IMR-90 (cell line): ENCODE measurements around the gene EIF2B2. TPM values are rescaled to one million over a fixed set of nuclear protein-coding genes. Genes with fewer than 3 reads are reported as not detected.
A peak's percentile ranks its signal among the peaks of the same experiment; 100 is the strongest.

ENCODE experiments used
- ATAC-seq: fragments of 200-7000 bp; cut with Tn5 transposase; 2 replicates; pipeline ENCODE4 v1.9.1; 2020; ENCODE audit warnings: low read depth, mild to moderate bottlenecking, moderate library complexity
- BruUV-seq: library from RNA; stranded (reverse); fragments of 400-500 nt; replicated peaks from 2 replicates; lab custom pipeline; 2021; lab: Mats Ljungman, UMichigan
- CTCF ChIA-PET: fragments of 300-600 bp; formaldehyde crosslinking; extraction: SDS; loops from one replicate; lab custom pipeline; 2021; ENCODE audit warnings: antibody characterized with exemption; lab: Yijun Ruan, JAX
- POLR2A ChIA-PET: fragments of 300-600 bp; sonication (Branson Sonifier 250); formaldehyde crosslinking; loops from one replicate; lab custom pipeline; 2022; ENCODE audit warnings: antibody characterized with exemption; ENCODE audit not compliant: unreplicated experiment; lab: Charles Lee
- DNase-seq: peaks from one replicate; pipeline ENCODE4 v3.0.0; 2013
- H2AFZ ChIP-seq: replicated peaks from 2 replicates; pipeline ENCODE3; 2013; ENCODE audit warnings: low read length, mild to moderate bottlenecking; ENCODE audit not compliant: poor library complexity
- H2AK5ac ChIP-seq: 2 replicates; pipeline ENCODE4 v1.6.1; 2013; ENCODE audit warnings: low read depth, low read length, inconsistent platforms
- H2AK9ac ChIP-seq: replicated peaks from 2 replicates; pipeline ENCODE3; 2013; ENCODE audit warnings: mild to moderate bottlenecking, low read depth, low read length, moderate library complexity; ENCODE audit not compliant: poor library complexity
- H2BK120ac ChIP-seq: 2 replicates; pipeline ENCODE4 v1.6.1; 2013; ENCODE audit warnings: low read depth, low read length, inconsistent platforms
- H2BK15ac ChIP-seq: 3 replicates; pipeline ENCODE4 v1.6.1; 2013; ENCODE audit warnings: low read depth, low read length, inconsistent platforms
- H2BK20ac ChIP-seq: 2 replicates; pipeline ENCODE4 v1.6.1; 2013; ENCODE audit warnings: low read depth, mild to moderate bottlenecking, inconsistent platforms, low read length, moderate library complexity
- H2BK5ac ChIP-seq: 2 replicates; pipeline ENCODE4 v1.6.1; 2013; ENCODE audit warnings: mild to moderate bottlenecking, low read depth, low read length, inconsistent platforms; ENCODE audit not compliant: poor library complexity, severe bottlenecking
- H3K14ac ChIP-seq: replicated peaks from 2 replicates; pipeline ENCODE4 v1.6.1; 2013; ENCODE audit warnings: low read depth, low read length, inconsistent platforms
- H3K18ac ChIP-seq: 2 replicates; pipeline ENCODE4 v1.6.1; 2013; ENCODE audit warnings: low read depth, low read length, control low read depth
- H3K23ac ChIP-seq: 2 replicates; pipeline ENCODE4 v1.6.1; 2013; ENCODE audit warnings: low read depth, low read length, inconsistent platforms
- H3K27ac ChIP-seq: 2 replicates; pipeline ENCODE4 v1.5.1; 2013; ENCODE audit warnings: mild to moderate bottlenecking, control low read depth, low read length; ENCODE audit not compliant: insufficient read depth
- H3K27me3 ChIP-seq: 2 replicates; pipeline ENCODE4 v1.6.1; 2013; ENCODE audit warnings: low read length; ENCODE audit not compliant: control insufficient read depth, insufficient read depth
- H3K36me3 ChIP-seq: 2 replicates; pipeline ENCODE4 v1.6.1; 2013; ENCODE audit warnings: low read length, mixed read lengths; ENCODE audit not compliant: control insufficient read depth, insufficient read depth
- H3K4ac ChIP-seq: 2 replicates; pipeline ENCODE4 v1.6.1; 2013; ENCODE audit warnings: low read depth, low read length, inconsistent platforms
- H3K4me1 ChIP-seq: 2 replicates; pipeline ENCODE4 v1.6.1; 2013; ENCODE audit warnings: low read length, mixed read lengths; ENCODE audit not compliant: control insufficient read depth, insufficient read depth
- H3K4me2 ChIP-seq: 2 replicates; pipeline ENCODE4 v1.6.1; 2013; ENCODE audit warnings: low read depth, mild to moderate bottlenecking, control low read depth, low read length, moderate library complexity
- H3K4me3 ChIP-seq: 2 replicates; pipeline ENCODE4 v1.5.1; 2013; ENCODE audit warnings: low read depth, mild to moderate bottlenecking, control low read depth, low read length, moderate library complexity; ENCODE audit not compliant: insufficient read depth
- H3K56ac ChIP-seq: 2 replicates; pipeline ENCODE4 v1.6.1; 2013; ENCODE audit warnings: low read length, inconsistent platforms; ENCODE audit not compliant: insufficient read depth; ENCODE audit errors: extremely low read depth
- H3K79me1 ChIP-seq, 2 experiments: 2 replicates each; pipeline ENCODE4 v1.6.1; 2013; ENCODE audit warnings: low read length in 2 of 2, inconsistent platforms in 1 of 2, low read depth in 1 of 2
- H3K9ac ChIP-seq: 2 replicates; pipeline ENCODE4 v1.6.1; 2013; ENCODE audit warnings: low read depth, low read length, control low read depth
- H3K9me1 ChIP-seq: 2 replicates; pipeline ENCODE4 v1.6.1; 2013; ENCODE audit warnings: low read length, inconsistent platforms; ENCODE audit not compliant: insufficient read depth
- H3K9me3 ChIP-seq: 2 replicates; pipeline ENCODE4 v1.6.1; 2013; ENCODE audit warnings: low read length; ENCODE audit not compliant: control insufficient read depth, insufficient read depth
- H4K20me1 ChIP-seq: 2 replicates; pipeline ENCODE4 v1.6.1; 2013; ENCODE audit warnings: low read length, inconsistent platforms; ENCODE audit not compliant: insufficient read depth
- H4K5ac ChIP-seq: 2 replicates; pipeline ENCODE4 v1.6.1; 2013; ENCODE audit warnings: mild to moderate bottlenecking, low read depth, low read length, control low read depth
- H4K8ac ChIP-seq, 2 experiments: 2 replicates each; pipeline ENCODE4 v1.6.1; 2013; ENCODE audit warnings: low read depth in 2 of 2, low read length in 2 of 2, control low read depth in 1 of 2, inconsistent platforms in 1 of 2
- H4K91ac ChIP-seq: 2 replicates; pipeline ENCODE4 v1.6.1; 2013; ENCODE audit warnings: low read depth, low read length, inconsistent platforms; ENCODE audit not compliant: insufficient read depth
- CEBPB ChIP-seq: IDR thresholded peaks from 2 replicates; pipeline ENCODE4 v1.6.1; 2012; ENCODE audit warnings: low read depth, low read length, improper control_type of control experiment
- CHD1 ChIP-seq: IDR thresholded peaks from 2 replicates; pipeline ENCODE4 v1.6.1; 2012; ENCODE audit warnings: low read depth, low read length, improper control_type of control experiment
- FOS ChIP-seq: fragments of 150-350 bp; IDR thresholded peaks from 2 replicates; pipeline ENCODE4 v1.6.1; 2016; ENCODE audit warnings: low read depth, low read length
- MAFK ChIP-seq: IDR thresholded peaks from 2 replicates; pipeline ENCODE4 v1.6.1; 2012; ENCODE audit warnings: low read depth, low read length, improper control_type of control experiment
- MXI1 ChIP-seq: IDR thresholded peaks from 2 replicates; pipeline ENCODE4 v1.6.1; 2012; ENCODE audit warnings: low read depth, mild to moderate bottlenecking, low read length, moderate library complexity, borderline replicate concordance
- POLR2A ChIP-seq: IDR thresholded peaks from 2 replicates; pipeline ENCODE4 v1.6.1; 2012; ENCODE audit warnings: mild to moderate bottlenecking, low read depth, low read length
- RAD21 ChIP-seq: IDR thresholded peaks from 2 replicates; pipeline ENCODE4 v1.6.1; 2012; ENCODE audit warnings: low read length, improper control_type of control experiment
- RCOR1 ChIP-seq: IDR thresholded peaks from 2 replicates; pipeline ENCODE4 v1.6.1; 2012; ENCODE audit warnings: mild to moderate bottlenecking, low read length, improper control_type of control experiment; ENCODE audit not compliant: insufficient replicate concordance
- RFX5 ChIP-seq: IDR thresholded peaks from 2 replicates; pipeline ENCODE4 v1.8.0; 2012; ENCODE audit warnings: low read depth, mild to moderate bottlenecking, low read length, moderate library complexity
- SMC3 ChIP-seq: fragments of 150-350 bp; IDR thresholded peaks from 2 replicates; pipeline ENCODE4 v1.6.1; 2016; ENCODE audit warnings: low read depth, mild to moderate bottlenecking, antibody characterized with exemption, low read length, moderate library complexity
- WGBS, 2 experiments: methylation state at CpG; one replicate each; pipeline versions ENCODE4 v1.1.5 to v1.1.7; 2013; ENCODE audit warnings: missing lambda C conversion rate in 2 of 2; ENCODE audit not compliant: insufficient read length in 1 of 2; ENCODE audit errors: extremely low coverage in 2 of 2; 5-methylcytosine and 5-hydroxymethylcytosine counted together
- dilution Hi-C: fragments of 300-500 bp; cut with HindIII; formaldehyde crosslinking; loops from one replicate; pipeline ENCODE4 v1.14.3; 2018; ENCODE audit warnings: low sequenced_read_pairs; ENCODE audit not compliant: unreplicated experiment
- in situ Hi-C: fragments of 300-500 bp; cut with MboI; formaldehyde crosslinking; loops from 3 replicates; pipeline ENCODE4 v1.14.3; 2019; ENCODE audit warnings: low sequenced_read_pairs, inconsistent platforms, mixed read lengths
- intact Hi-C: fragments of 100-400 bp; cut with micrococcal nuclease; formaldehyde crosslinking; loops from 2 replicates; pipeline ENCODE4 v1.10.0; 2022
- polyA plus RNA-seq, 3 experiments: library from polyadenylated mRNA; depleted of rRNA; stranded (reverse); fragments of >200 nt; gene quantifications; 2 replicates each; pipeline ENCODE4 v1.2.3, GENCODE V29; 2012; ENCODE audit warnings: low replicate concordance in 1 of 3
- total RNA-seq: library from RNA; depleted of rRNA; stranded (reverse); fragments of >200 nt; gene quantifications from 2 replicates; pipeline ENCODE4 v1.2.3, GENCODE V29; 2012
- TF ChIP-seq, protein P1 (sequence below): fragments of 150-350 bp; IDR thresholded peaks from 2 replicates; pipeline ENCODE4 v1.6.1; 2016; ENCODE audit warnings: low read depth, mild to moderate bottlenecking, low read length, moderate library complexity, borderline replicate concordance

The EIF2B2 gene
- total and polyA plus RNA-seq, 2 of the 4 experiments (the other 2 are of a cell fraction) = 63.6 to 70.1 TPM

DNA sequence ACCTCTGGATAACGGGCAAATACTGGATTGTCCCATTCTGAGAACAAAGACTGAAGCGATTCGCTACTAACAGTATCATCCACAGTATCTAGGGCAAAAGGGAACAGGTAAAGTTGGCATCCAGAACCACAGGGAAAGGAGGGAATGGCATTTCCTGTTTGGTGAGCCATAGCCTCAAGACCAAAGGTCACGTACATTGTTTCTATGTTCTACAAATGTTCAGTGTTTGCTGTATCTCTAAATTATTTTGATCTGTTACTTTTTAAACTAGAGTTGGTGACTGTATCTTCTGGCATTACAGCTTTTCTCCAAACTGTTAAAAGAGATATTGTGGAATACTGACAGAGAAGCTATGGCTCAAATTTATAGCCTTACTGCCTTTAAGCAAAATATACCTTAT lies 38.9 kb downstream of the EIF2B2 start:
- no peak overlapping the region for H3K4me3 ChIP-seq
- ChIA-PET POLR2A (no interaction called here), CTCF (no interaction called here)
- no peak overlapping the region for H4K91ac ChIP-seq
- BruUV-seq = no TSS peak
- no peak overlapping the region for H2BK15ac ChIP-seq
- 0 out of 2 replicates have a peak overlapping the region, but pooled peaks have one; percentile 11 for H2BK120ac ChIP-seq
- 0 out of 4 replicates have a peak overlapping the region, but pooled peaks of 1 of the 2 experiments have one; percentile 0 for H4K8ac ChIP-seq
- intact Hi-C loops = no loop called here
- H3K4me2 ChIP-seq = no peak overlapping the region
- no peak overlapping the region for H3K56ac ChIP-seq
- H2BK20ac ChIP-seq = no peak overlapping the region
- dilution Hi-C loops = no loop called here
- peak overlapping the region; percentile 43 for H2BK5ac ChIP-seq
- no peak for TF ChIP-seq FOS
- TF ChIP-seq CHD1 = no peak
- no peak for TF ChIP-seq MXI1
- no peak for TF ChIP-seq RFX5
- no peak for TF ChIP-seq MAFK
- TF ChIP-seq SMC3 = no peak
- TF ChIP-seq POLR2A = no peak
- TF ChIP-seq, protein P1, sequence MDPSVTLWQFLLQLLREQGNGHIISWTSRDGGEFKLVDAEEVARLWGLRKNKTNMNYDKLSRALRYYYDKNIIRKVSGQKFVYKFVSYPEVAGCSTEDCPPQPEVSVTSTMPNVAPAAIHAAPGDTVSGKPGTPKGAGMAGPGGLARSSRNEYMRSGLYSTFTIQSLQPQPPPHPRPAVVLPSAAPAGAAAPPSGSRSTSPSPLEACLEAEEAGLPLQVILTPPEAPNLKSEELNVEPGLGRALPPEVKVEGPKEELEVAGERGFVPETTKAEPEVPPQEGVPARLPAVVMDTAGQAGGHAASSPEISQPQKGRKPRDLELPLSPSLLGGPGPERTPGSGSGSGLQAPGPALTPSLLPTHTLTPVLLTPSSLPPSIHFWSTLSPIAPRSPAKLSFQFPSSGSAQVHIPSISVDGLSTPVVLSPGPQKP = no peak
- TF ChIP-seq RCOR1 = no peak
- TF ChIP-seq CEBPB = no peak
- no peak for TF ChIP-seq RAD21
- H3K23ac ChIP-seq = peak overlapping the region; percentile 76; the same call in 1 of the 2 replicates
- peak; percentile 60 for ATAC-seq
- peaks cover 5 to 18% of the 10 kb centered on the region in 2 experiments; a peak in 2 of 4 replicates for H3K79me1 ChIP-seq
- no peak overlapping the region for H3K9ac ChIP-seq
- peak overlapping the region; percentile 65; the same call in 1 of the 2 replicates for H2AK5ac ChIP-seq
- no peak overlapping the region for H3K18ac ChIP-seq
- 0 out of 2 replicates have a peak overlapping the region, but pooled peaks have one; percentile 12 for H4K5ac ChIP-seq
- peaks cover 16% of the 10 kb centered on the region for H3K9me1 ChIP-seq
- DNase-seq = no peak
- in situ Hi-C loops = no loop called here
- no peak overlapping the region for H2AK9ac ChIP-seq
- H2AFZ ChIP-seq = no peak overlapping the region
- H3K4ac ChIP-seq = peak overlapping the region; percentile 53; the same call in 1 of the 2 replicates
- H3K14ac ChIP-seq = peak overlapping the region; percentile 82
- H3K27ac ChIP-seq = peak overlapping the region; percentile 48; the same call in 1 of the 2 replicates
- H3K27me3 ChIP-seq = no peaks in the 10 kb centered on the region
- peaks cover 13% of the 10 kb centered on the region for H3K4me1 ChIP-seq
- no peaks in the 10 kb centered on the region for H4K20me1 ChIP-seq
- no peaks in the 10 kb centered on the region for H3K9me3 ChIP-seq
- peaks cover 3% of the 10 kb centered on the region; the same call in 1 of the 2 replicates for H3K36me3 ChIP-seq
- WGBS, 2 experiments = no CpG with 5 or more reads among the region's 4 CpGs
